Jurkat, Clone E6-1 (cell line): ENCODE measurements around the gene ANP32A.
A peak's percentile ranks its signal among the peaks of the same experiment; 100 is the strongest.

Experiments
- DNase-seq: peaks from one replicate; pipeline ENCODE4 v3.0.0-alpha.2; 2011; ENCODE audit warnings: low read depth, low spot score
- H3K4me3 ChIP-seq: 2 replicates; pipeline ENCODE4 v1.5.1; 2011; ENCODE audit warnings: mild to moderate bottlenecking, low read length, control low read depth, moderate library complexity

The ANP32A gene

GRCh38 chr15:68802373-68802772, 18.3 kb downstream of the ANP32A start:
- no peak overlapping the region for H3K4me3 ChIP-seq
- no peak for DNase-seq

GRCh38 chr15:68801572-68802148, 19.0 kb downstream of the ANP32A start:
- H3K4me3 ChIP-seq: no peak overlapping the region
- no peak for DNase-seq

- no peak overlapping the region for H3K4me3 ChIP-seq
- no peak for DNase-seq
Observed at GRCh38 chr15:68800875-68801274, 19.8 kb downstream of the ANP32A start.

- DNase-seq: no peak
- no peak overlapping the region for H3K4me3 ChIP-seq
Observed at GRCh38 chr15:68798346-68799094, 22.2 kb downstream of the ANP32A start.

GRCh38 chr15:68797599-68798345, 22.9 kb downstream of the ANP32A start:
- no peak overlapping the region for H3K4me3 ChIP-seq
- no peak for DNase-seq

GRCh38 chr15:68797191-68797590, 23.5 kb downstream of the ANP32A start:
- DNase-seq: no peak
- no peak overlapping the region for H3K4me3 ChIP-seq

- no peak overlapping the region for H3K4me3 ChIP-seq
- no peak for DNase-seq
Observed at GRCh38 chr15:68796576-68796975, 24.1 kb downstream of the ANP32A start.

GRCh38 chr15:68795298-68795848, 25.3 kb downstream of the ANP32A start:
- DNase-seq: no peak
- H3K4me3 ChIP-seq: no peak overlapping the region

GRCh38 chr15:68794863-68795262, 25.8 kb downstream of the ANP32A start:
- no peak for DNase-seq
- H3K4me3 ChIP-seq: no peak overlapping the region

GRCh38 chr15:68794307-68794706, 26.4 kb downstream of the ANP32A start:
- no peak overlapping the region for H3K4me3 ChIP-seq
- DNase-seq: no peak

GRCh38 chr15:68793776-68794175, 26.9 kb downstream of the ANP32A start:
- DNase-seq: no peak
- H3K4me3 ChIP-seq: no peak overlapping the region

GRCh38 chr15:68792901-68793766, 27.6 kb downstream of the ANP32A start:
- DNase-seq: no peak
- no peak overlapping the region for H3K4me3 ChIP-seq

GRCh38 chr15:68791431-68792283, 29.0 kb downstream of the ANP32A start:
- DNase-seq: peak; percentile 62
- H3K4me3 ChIP-seq: no peak overlapping the region

- H3K4me3 ChIP-seq: no peak overlapping the region
- no peak for DNase-seq
Observed at GRCh38 chr15:68790910-68791309, 29.8 kb downstream of the ANP32A start.

GRCh38 chr15:68790242-68790575, 30.5 kb downstream of the ANP32A start:
- no peak for DNase-seq
- H3K4me3 ChIP-seq: no peak overlapping the region

- no peak overlapping the region for H3K4me3 ChIP-seq
- no peak for DNase-seq
Observed at GRCh38 chr15:68789534-68790241, 31.0 kb downstream of the ANP32A start.

- no peak overlapping the region for H3K4me3 ChIP-seq
Observed at GRCh38 chr15:68789091-68789490, 31.6 kb downstream of the ANP32A start.

GRCh38 chr15:68788264-68788624, 32.5 kb downstream of the ANP32A start:
- H3K4me3 ChIP-seq: no peak overlapping the region

More at GRCh38 chr15:68789091-68789490, 31.6 kb downstream of the ANP32A start:
- DNase-seq: no peak

More at GRCh38 chr15:68788264-68788624, 32.5 kb downstream of the ANP32A start:
- DNase-seq: no peak
